HCT116 (cell line): Measurements from ENCODE around the gene DLG5. TPM values are rescaled to one million over a fixed set of nuclear protein-coding genes. Genes with fewer than 3 reads are reported as not detected.

ENCODE experiments used
- ATAC-seq: fragments of 200-7000 bp; cut with Tn5 transposase; 2 replicates; pipeline ENCODE4 v1.9.1; 2020; ENCODE audit warnings: mild to moderate bottlenecking, moderate library complexity
- BruUV-seq: library from RNA; stranded (reverse); fragments of 400-500 nt; replicated peaks from 2 replicates; lab custom pipeline; 2021; lab: Mats Ljungman, UMichigan
- CTCF ChIA-PET: fragments of 300-600 bp; sonication (Branson Sonifier 250); formaldehyde crosslinking; loops from one replicate; lab custom pipeline; 2021; ENCODE audit warnings: antibody characterized with exemption; lab: Charles Lee
- POLR2A ChIA-PET: fragments of 300-600, 350-600 bp; sonication (Branson Sonifier 250); formaldehyde crosslinking; loops from one replicate; lab custom pipeline; 2021; ENCODE audit warnings: antibody characterized with exemption; lab: Charles Lee
- RAD21 ChIA-PET, 2 experiments: fragments of 300-600 bp; sonication (Branson Sonifier 250); formaldehyde crosslinking; loops; one replicate each; lab custom pipeline; 2023; ENCODE audit warnings: low total read pairs in 2 of 2; ENCODE audit not compliant: uncharacterized antibody in 2 of 2, unreplicated experiment in 2 of 2, low non-redundant PET in 1 of 2; lab: Charles Lee
- DNase-seq: peaks from one replicate; pipeline ENCODE4 v3.0.0-alpha.2; 2010; ENCODE audit warnings: low read depth, low spot score
- H2AFZ ChIP-seq: fragments of 200-600 bp; shearing (Covaris generic), sonication (generic); 2 replicates; pipeline ENCODE4 v1.6.1; 2017; ENCODE audit warnings: low read depth, mixed run types, mixed read lengths, antibody characterized with exemption, low read length; ENCODE audit not compliant: poor library complexity, severe bottlenecking
- H3K27ac ChIP-seq: 2 replicates; pipeline ENCODE4 v1.5.1; 2012; ENCODE audit warnings: low read depth, low read length
- H3K27me3 ChIP-seq: fragments of 200-600 bp; sonication (generic); 2 replicates; pipeline ENCODE4 v1.6.1; 2016; ENCODE audit warnings: mixed run types, low read length, mixed read lengths; ENCODE audit not compliant: insufficient read depth
- H3K36me3 ChIP-seq, 2 experiments: fragments of 200-500 bp in 1 of 2; fragments of 200-600 bp in 1 of 2; sonication (Bioruptor generic) in 1 of 2; sonication (generic) in 1 of 2; 2 replicates each; pipeline versions ENCODE4 v1.5.1 to v1.6.1; 2014 to 2016; ENCODE audit warnings: low read length in 2 of 2, inconsistent platforms in 1 of 2, mixed read lengths in 1 of 2, mixed run types in 1 of 2; ENCODE audit not compliant: insufficient read depth in 2 of 2, control insufficient read depth in 1 of 2
- H3K4me1 ChIP-seq, 2 experiments: fragments of 200-600 bp in 1 of 2; sonication (generic) in 1 of 2; 2 replicates each; pipeline versions ENCODE4 v1.5.1 to v1.6.1; 2012 to 2017; ENCODE audit warnings: low read length in 2 of 2, inconsistent platforms in 1 of 2, mild to moderate bottlenecking in 1 of 2, mixed read lengths in 1 of 2, mixed run types in 1 of 2, moderate library complexity in 1 of 2; ENCODE audit not compliant: insufficient read depth in 2 of 2, control insufficient read depth in 1 of 2
- H3K4me2 ChIP-seq: fragments of 200-600 bp; sonication (generic); 2 replicates; pipeline ENCODE4 v1.6.1; 2017; ENCODE audit warnings: mixed run types, low read length, mixed read lengths
- H3K4me3 ChIP-seq, 2 experiments: fragments of 200-600 bp in 1 of 2; sonication (generic) in 1 of 2; replicated peaks in 1 of 2; 2 replicates each; pipeline ENCODE4 v1.5.1; 2011 to 2016; ENCODE audit warnings: low read length in 2 of 2, control low read depth in 1 of 2, low read depth in 1 of 2, mild to moderate bottlenecking in 1 of 2, mixed read lengths in 1 of 2, mixed run types in 1 of 2
- H3K79me2 ChIP-seq: fragments of 200-600 bp; sonication (generic); 2 replicates; pipeline ENCODE4 v1.6.1; 2017; ENCODE audit warnings: mild to moderate bottlenecking, mixed run types, low read length, moderate library complexity, mixed read lengths; ENCODE audit not compliant: insufficient read depth
- H3K9ac ChIP-seq: fragments of 200-600 bp; sonication (generic); 2 replicates; pipeline ENCODE4 v1.6.1; 2016; ENCODE audit warnings: low read length, mixed read lengths
- H3K9me2 ChIP-seq: fragments of 200-600 bp; sonication (generic), shearing (Covaris generic); 2 replicates; pipeline ENCODE4 v1.6.1; 2017; ENCODE audit warnings: mixed run types, mild to moderate bottlenecking, moderate library complexity; ENCODE audit not compliant: insufficient read depth
- H3K9me3 ChIP-seq, 2 experiments: fragments of 200-500 bp in 1 of 2; fragments of 200-600 bp in 1 of 2; sonication (Bioruptor generic) in 1 of 2; sonication (generic) in 1 of 2; 2 replicates each; pipeline ENCODE4 v1.6.1; 2014 to 2017; ENCODE audit warnings: low read length in 2 of 2, mixed read lengths in 2 of 2, inconsistent platforms in 1 of 2, low read depth in 1 of 2, mild to moderate bottlenecking in 1 of 2, mixed run types in 1 of 2, moderate library complexity in 1 of 2; ENCODE audit not compliant: control insufficient read depth in 1 of 2, insufficient read depth in 1 of 2
- H4K20me1 ChIP-seq: fragments of 200-600 bp; sonication (generic), shearing (Covaris generic); 2 replicates; pipeline ENCODE4 v1.6.1; 2017; ENCODE audit warnings: mixed run types, mild to moderate bottlenecking, moderate library complexity; ENCODE audit not compliant: insufficient read depth
- ATF3 ChIP-seq: IDR thresholded peaks from 2 replicates; pipeline ENCODE4 v1.6.1; 2012
- CEBPB ChIP-seq: IDR thresholded peaks from 2 replicates; pipeline ENCODE4 v1.6.1; 2012; ENCODE audit warnings: low read depth
- CTCF ChIP-seq, 3 experiments: fragments of 200-600 bp in 1 of 3; sonication (generic) in 1 of 3; IDR thresholded peaks in 2 of 3; conservative IDR thresholded peaks in 1 of 3; 2 replicates each; pipeline ENCODE4 v1.5.1; 2012 to 2017; ENCODE audit warnings: low read depth in 2 of 3, low read length in 2 of 3, antibody characterized with exemption in 1 of 3, borderline replicate concordance in 1 of 3, control low read depth in 1 of 3, mild to moderate bottlenecking in 1 of 3, mixed read lengths in 1 of 3, mixed run types in 1 of 3, moderate library complexity in 1 of 3; ENCODE audit not compliant: insufficient read depth in 1 of 3
- EGR1 ChIP-seq: IDR thresholded peaks from 2 replicates; pipeline ENCODE4 v1.6.1; 2012; ENCODE audit warnings: low read depth
- ELF1 ChIP-seq: IDR thresholded peaks from 2 replicates; pipeline ENCODE4 v1.6.1; 2012; ENCODE audit warnings: low read depth, borderline replicate concordance
- EZH2 ChIP-seq: fragments of 200-600 bp; sonication (generic); IDR thresholded peaks from 2 replicates; pipeline ENCODE4 v1.6.1; 2017; ENCODE audit warnings: antibody characterized with exemption, mixed run types
- FOSL1 ChIP-seq: IDR thresholded peaks from 2 replicates; pipeline ENCODE4 v1.6.1; 2012; ENCODE audit warnings: low read depth
- MAX ChIP-seq: IDR thresholded peaks from 2 replicates; pipeline ENCODE4 v1.6.1; 2012
- POLR2AphosphoS5 ChIP-seq: IDR thresholded peaks from 2 replicates; pipeline ENCODE4 v1.6.1; 2011; ENCODE audit warnings: mild to moderate bottlenecking, low read depth, low read length, moderate library complexity
- RAD21 ChIP-seq: IDR thresholded peaks from 2 replicates; pipeline ENCODE4 v1.6.1; 2012; ENCODE audit warnings: low read depth, mild to moderate bottlenecking
- SIN3A ChIP-seq: IDR thresholded peaks from 2 replicates; pipeline ENCODE4 v1.6.1; 2012; ENCODE audit warnings: low read depth
- intact Hi-C: fragments of 100-400 bp; cut with micrococcal nuclease; formaldehyde crosslinking; loops from 2 replicates; pipeline ENCODE4 v1.10.0; 2022
- total RNA-seq: library from RNA; stranded (reverse); gene quantifications from one replicate; pipeline ENCODE4 v1.2.1, GENCODE V29; 2021; ENCODE audit not compliant: unreplicated experiment

The DLG5 gene
- total RNA-seq, 1 experiment from 2014 or later, result 44.8 TPM

- Histone ChIP-seq H3K79me2 (no peaks in the 10 kb centered on the region), H2AFZ (no peak overlapping the region), H3K36me3 (peaks cover 14 to 18% of the 10 kb centered on the region in 2 experiments; a peak in 3 of 4 replicates), H3K4me3 (no peak overlapping the region), H4K20me1 (no peaks in the 10 kb centered on the region; the same call in 1 of the 2 replicates), H3K4me2 (no peak overlapping the region), H3K9ac (no peak overlapping the region), H3K27ac (no peak overlapping the region), H3K9me3 (no peaks in the 10 kb centered on the region), H3K9me2 (no peaks in the 10 kb centered on the region), H3K27me3 (no peaks in the 10 kb centered on the region), H3K4me1 (peaks cover 16 to 24% of the 10 kb centered on the region in 2 experiments)
- TF ChIP-seq MAX (no peak), FOSL1 (no peak), CEBPB (no peak), EGR1 (no peak), SIN3A (no peak), CTCF (IDR thresholded peaks at IDR 0.05 in 2 of 3, conservative IDR thresholded peaks at IDR 0.05 in 1 of 3; ENCODE audit: borderline replicate concordance in 1 of 3, insufficient read depth in 1 of 3, low read depth in 2 of 3, low read length in 2 of 3) (peak; percentile 68 to 72 (median 71); a peak in 5 of 6 replicates), RAD21 (peak; percentile 85), EZH2 (no peak), POLR2AphosphoS5 (no peak), ATF3 (no peak), ELF1 (no peak)
- BruUV-seq, result no TSS peak
- intact Hi-C loops, result loop anchor here (1.0 to 2.0 kb wide), 2 partner anchors 66 to 128 kb away; no protein-coding TSS in a partner anchor
- POLR2A ChIA-PET, result no interaction called here
- ATAC-seq, result peak; percentile 79
- CTCF ChIA-PET, result interaction anchor here (0.7 to 2.3 kb wide), 12 partner anchors 10 to 809 kb away, joined by 3 to 20 read pairs (median 4); no protein-coding TSS in a partner anchor
- DNase-seq, result peak; percentile 57
- RAD21 ChIA-PET, result interaction anchor here (0.5 to 1.1 kb wide), 5 partner anchors 54 to 129 kb away, joined by 3 to 7 read pairs (median 4); no protein-coding TSS in a partner anchor
Measured at GRCh38 chr10:77974396-77975074, 48.0 kb upstream of the DLG5 start.
